ENCODE data around the gene BCL11B.

BCL11B gene

DNA sequence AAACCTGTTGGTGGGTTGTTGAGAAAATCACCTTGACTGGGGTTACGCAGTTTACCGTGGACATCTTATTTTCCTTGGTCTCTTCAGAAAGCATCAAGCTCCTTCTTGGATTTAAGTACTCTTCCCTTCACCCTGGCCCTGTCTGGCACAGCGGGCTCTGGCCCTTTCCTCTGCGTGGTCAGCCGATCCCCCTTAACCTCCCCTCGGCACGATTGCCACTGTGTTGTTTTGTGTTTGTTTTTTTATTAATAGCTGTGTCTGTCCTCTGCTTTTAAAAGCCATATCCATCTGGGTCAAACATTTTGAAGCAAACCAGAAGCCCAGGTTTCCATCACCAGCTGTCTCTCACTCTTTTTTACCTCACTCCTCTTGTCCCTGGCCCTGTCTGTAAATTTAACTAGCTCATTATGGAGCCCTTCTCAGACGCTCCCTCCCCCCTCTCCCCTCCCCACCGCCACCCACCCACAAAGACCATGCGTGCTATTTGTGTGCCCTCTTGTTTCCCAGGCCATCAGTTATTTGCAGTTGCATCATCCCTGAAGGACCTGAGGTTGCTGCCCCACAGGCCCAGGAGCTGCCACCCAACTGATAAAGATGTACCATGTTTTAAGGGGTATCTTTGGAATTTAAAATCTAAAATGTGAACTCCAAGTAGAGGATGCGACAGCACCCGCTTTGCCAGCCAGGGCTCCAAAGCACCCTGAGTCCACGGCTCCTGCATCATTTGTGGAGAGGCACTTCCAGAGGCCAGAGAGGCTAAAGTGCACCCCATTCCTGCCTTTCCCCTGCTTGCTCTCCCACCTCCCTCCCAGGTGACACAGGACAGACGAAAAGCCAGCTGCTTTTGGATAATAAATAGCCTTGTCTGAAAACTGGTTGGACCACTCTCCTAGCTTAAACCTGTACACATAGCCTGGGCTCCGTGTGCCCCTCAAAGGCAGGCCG lies 3.9 kb downstream of the BCL11B start:
- Histone ChIP-seq H3K9me3 (ENCODE audit: low read length) (no peaks in the 10 kb centered on the region), H3K79me2 (ENCODE audit: insufficient read depth, low read length) (no peaks in the 10 kb centered on the region), H3F3A (ENCODE audit: insufficient read depth, low read length) (no peaks in the 10 kb centered on the region), H3K27me3 (ENCODE audit: insufficient read depth, low read length) (no peaks in the 10 kb centered on the region), H2AFZ (ENCODE audit: low read length) (no peak overlapping the region), H3K36me3 (ENCODE audit: insufficient read depth, low read length) (no peaks in the 10 kb centered on the region), H3K4me3 (ENCODE audit: low read depth, low read length, poor library complexity, severe bottlenecking) (no peak overlapping the region), H3K27ac (ENCODE audit: low read depth, low read length, poor library complexity, severe bottlenecking) (no peak overlapping the region), H3K4me1 (ENCODE audit: insufficient read depth, low read length, severe bottlenecking) (no peaks in the 10 kb centered on the region), H3K9ac (ENCODE audit: low read length) (no peak overlapping the region), H4K20me1 (ENCODE audit: insufficient read depth, low read length) (no peaks in the 10 kb centered on the region), H3K9me2 (ENCODE audit: low read depth, low read length) (no peaks in the 10 kb centered on the region), H3K4me2 (ENCODE audit: low read length) (no peak overlapping the region)
- TF ChIP-seq, protein P1, sequence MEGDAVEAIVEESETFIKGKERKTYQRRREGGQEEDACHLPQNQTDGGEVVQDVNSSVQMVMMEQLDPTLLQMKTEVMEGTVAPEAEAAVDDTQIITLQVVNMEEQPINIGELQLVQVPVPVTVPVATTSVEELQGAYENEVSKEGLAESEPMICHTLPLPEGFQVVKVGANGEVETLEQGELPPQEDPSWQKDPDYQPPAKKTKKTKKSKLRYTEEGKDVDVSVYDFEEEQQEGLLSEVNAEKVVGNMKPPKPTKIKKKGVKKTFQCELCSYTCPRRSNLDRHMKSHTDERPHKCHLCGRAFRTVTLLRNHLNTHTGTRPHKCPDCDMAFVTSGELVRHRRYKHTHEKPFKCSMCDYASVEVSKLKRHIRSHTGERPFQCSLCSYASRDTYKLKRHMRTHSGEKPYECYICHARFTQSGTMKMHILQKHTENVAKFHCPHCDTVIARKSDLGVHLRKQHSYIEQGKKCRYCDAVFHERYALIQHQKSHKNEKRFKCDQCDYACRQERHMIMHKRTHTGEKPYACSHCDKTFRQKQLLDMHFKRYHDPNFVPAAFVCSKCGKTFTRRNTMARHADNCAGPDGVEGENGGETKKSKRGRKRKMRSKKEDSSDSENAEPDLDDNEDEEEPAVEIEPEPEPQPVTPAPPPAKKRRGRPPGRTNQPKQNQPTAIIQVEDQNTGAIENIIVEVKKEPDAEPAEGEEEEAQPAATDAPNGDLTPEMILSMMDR (IDR thresholded peaks at IDR 0.05; ENCODE audit: low read length), result no peak

DNA sequence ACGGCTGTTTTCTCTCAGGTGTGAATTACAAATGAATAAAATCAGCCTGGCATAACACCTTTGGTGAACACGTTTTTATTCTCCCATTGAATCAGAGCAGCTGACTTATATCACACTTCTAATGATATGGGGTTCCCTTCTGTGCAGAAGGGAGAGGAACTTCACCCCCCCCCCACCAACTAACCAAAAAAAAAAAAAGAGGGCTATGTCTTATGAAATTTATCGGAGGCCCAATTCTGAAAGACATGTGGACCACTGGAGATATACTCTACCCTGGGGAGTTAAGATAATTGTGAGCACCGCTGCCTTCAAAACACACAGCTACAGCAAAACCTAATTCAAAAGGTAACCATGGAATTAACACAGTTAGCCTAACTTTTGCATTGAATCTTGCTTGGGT lies 4.6 kb downstream of the BCL11B start:
- no peaks in the 10 kb centered on the region for H3K4me1 ChIP-seq (ENCODE audit: insufficient read depth, low read length, severe bottlenecking)
- no peak overlapping the region for H2AFZ ChIP-seq (ENCODE audit: low read length)
- no peaks in the 10 kb centered on the region for H3K9me2 ChIP-seq (ENCODE audit: low read depth, low read length)
- no peaks in the 10 kb centered on the region for H3K9me3 ChIP-seq (ENCODE audit: low read length)
- no peaks in the 10 kb centered on the region for H4K20me1 ChIP-seq (ENCODE audit: insufficient read depth, low read length)
- no peak overlapping the region for H3K4me3 ChIP-seq (ENCODE audit: low read depth, low read length, poor library complexity, severe bottlenecking)
- no peak overlapping the region for H3K9ac ChIP-seq (ENCODE audit: low read length)
- no peaks in the 10 kb centered on the region for H3F3A ChIP-seq (ENCODE audit: insufficient read depth, low read length)
- no peaks in the 10 kb centered on the region for H3K27me3 ChIP-seq (ENCODE audit: insufficient read depth, low read length)
- H3K36me3 ChIP-seq (ENCODE audit: insufficient read depth, low read length), result no peaks in the 10 kb centered on the region
- H3K4me2 ChIP-seq (ENCODE audit: low read length), result no peak overlapping the region
- TF ChIP-seq EZH2 (IDR thresholded peaks at IDR 0.05; ENCODE audit: borderline replicate concordance, low read length), result no peak
- TF ChIP-seq, protein P1 (IDR thresholded peaks at IDR 0.05; ENCODE audit: low read length), result no peak
- H3K79me2 ChIP-seq (ENCODE audit: insufficient read depth, low read length), result no peaks in the 10 kb centered on the region
- H3K27ac ChIP-seq (ENCODE audit: low read depth, low read length, poor library complexity, severe bottlenecking), result no peak overlapping the region

DNA sequence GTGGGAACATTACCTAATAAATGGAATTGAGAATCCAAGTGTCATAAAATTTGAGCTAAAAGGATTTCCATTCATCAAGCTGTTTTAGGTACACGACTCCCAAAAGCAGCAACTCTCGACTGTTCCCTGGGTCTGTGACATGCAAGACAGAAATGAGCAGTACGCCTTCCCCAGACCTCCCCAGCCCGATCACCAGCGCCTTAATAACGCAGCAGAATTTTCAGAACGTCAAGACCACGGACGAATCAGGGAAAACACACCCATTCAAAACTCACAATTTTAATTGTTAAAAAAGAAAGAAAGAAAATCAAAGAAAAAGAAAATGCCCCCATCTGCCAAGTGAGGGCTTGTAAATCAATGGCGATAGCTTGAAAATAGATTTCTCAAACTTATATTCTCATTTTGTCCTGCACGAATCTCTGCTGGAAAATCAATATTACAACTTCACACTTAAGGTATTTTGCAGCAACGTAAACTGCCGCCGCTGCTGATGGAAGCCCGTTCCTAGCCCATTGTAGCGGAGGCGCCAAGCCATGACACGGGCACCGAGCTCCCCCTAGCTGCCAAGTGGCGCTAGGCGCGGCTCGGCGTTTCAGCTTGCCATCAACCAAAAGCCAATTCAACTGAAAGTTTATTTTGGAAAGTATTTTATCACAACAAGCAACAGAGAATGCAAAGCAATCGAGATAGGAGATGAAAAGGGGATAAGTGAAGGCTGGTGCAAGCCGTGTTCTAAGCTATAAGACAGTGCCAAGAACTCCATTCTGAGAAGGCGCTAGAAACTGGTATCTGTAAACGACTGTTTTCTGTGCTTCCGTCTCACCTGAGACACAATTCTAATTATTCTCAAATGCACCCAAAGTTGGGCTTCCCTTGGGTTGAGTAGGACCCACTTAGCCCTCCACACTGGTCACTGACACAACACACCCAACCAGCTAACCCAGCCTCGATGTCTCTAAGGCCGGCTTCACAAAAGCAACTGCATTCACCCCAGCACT lies 5.5 kb downstream of the BCL11B start:
- TF ChIP-seq, protein P1 (IDR thresholded peaks at IDR 0.05; ENCODE audit: low read length), result peak; percentile 98
- TF ChIP-seq EZH2 (IDR thresholded peaks at IDR 0.05; ENCODE audit: borderline replicate concordance, low read length), result no peak
- Histone ChIP-seq H2AFZ (ENCODE audit: low read length) (no peak overlapping the region), H3K36me3 (ENCODE audit: insufficient read depth, low read length) (no peaks in the 10 kb centered on the region), H3K9ac (ENCODE audit: low read length) (no peak overlapping the region), H3K79me2 (ENCODE audit: insufficient read depth, low read length) (no peaks in the 10 kb centered on the region), H3K9me2 (ENCODE audit: low read depth, low read length) (no peaks in the 10 kb centered on the region), H3K27me3 (ENCODE audit: insufficient read depth, low read length) (no peaks in the 10 kb centered on the region), H3K4me2 (ENCODE audit: low read length) (no peak overlapping the region), H3K27ac (ENCODE audit: low read depth, low read length, poor library complexity, severe bottlenecking) (no peak overlapping the region), H3K4me1 (ENCODE audit: insufficient read depth, low read length, severe bottlenecking) (no peaks in the 10 kb centered on the region), H4K20me1 (ENCODE audit: insufficient read depth, low read length) (no peaks in the 10 kb centered on the region), H3F3A (ENCODE audit: insufficient read depth, low read length) (no peaks in the 10 kb centered on the region), H3K9me3 (ENCODE audit: low read length) (no peaks in the 10 kb centered on the region), H3K4me3 (ENCODE audit: low read depth, low read length, poor library complexity, severe bottlenecking) (no peak overlapping the region)
